ENCODE data around the gene SLC17A1. TPM values are rescaled to one million over a fixed set of nuclear protein-coding genes. Genes with fewer than 3 reads are reported as not detected.

Gene SLC17A1
- total RNA-seq, 2 donors from 2014 or later = not detected

GRCh38 chr6:25804804-25805203 is 27.0 kb downstream of the SLC17A1 start:
- DNase-seq (ENCODE audit: low spot score) = no peak
- H3K4me3 Mint-ChIP-seq = no peak overlapping the region
- peaks cover 25 to 43% of the 10 kb centered on the region in 2 donors for H3K27me3 Mint-ChIP-seq
- no peak for ATAC-seq
- H3K4me1 Mint-ChIP-seq (ENCODE audit: low read depth in 2 of 2) = no peaks in the 10 kb centered on the region
- no peaks in the 10 kb centered on the region for H3K36me3 Mint-ChIP-seq
- no peak overlapping the region for H3K27ac Mint-ChIP-seq
- H3K9me3 Mint-ChIP-seq = no peaks in the 10 kb centered on the region

- Mint-ChIP-seq H3K9me3 (no peaks in the 10 kb centered on the region), H3K27ac (no peak overlapping the region), H3K27me3 (peaks cover 33 to 49% of the 10 kb centered on the region in 2 donors), H3K36me3 (no peaks in the 10 kb centered on the region), H3K4me3 (no peak overlapping the region), H3K4me1 (ENCODE audit: low read depth in 2 of 2) (no peaks in the 10 kb centered on the region)
- ATAC-seq = no peak
- no peak for DNase-seq (ENCODE audit: low spot score)
These were observed 30.4 kb downstream of the SLC17A1 start for GRCh38 chr6:25801436-25801835.

- Mint-ChIP-seq H3K4me3 (no peak overlapping the region), H3K27me3 (peaks cover 19 to 20% of the 10 kb centered on the region in 2 donors), H3K36me3 (no peaks in the 10 kb centered on the region), H3K27ac (no peak overlapping the region), H3K4me1 (ENCODE audit: low read depth in 2 of 2) (no peaks in the 10 kb centered on the region), H3K9me3 (no peaks in the 10 kb centered on the region)
- ATAC-seq (no peak), DNase-seq (ENCODE audit: low spot score) (no peak)
These were observed 37.1 kb downstream of the SLC17A1 start for GRCh38 chr6:25794784-25795183.

- no peak overlapping the region for H3K27ac Mint-ChIP-seq
- H3K4me3 Mint-ChIP-seq = no peak overlapping the region
- H3K27me3 Mint-ChIP-seq = peaks cover 16 to 20% of the 10 kb centered on the region in 2 donors
- no peak for DNase-seq (ENCODE audit: low spot score)
- H3K9me3 Mint-ChIP-seq = no peaks in the 10 kb centered on the region
- no peaks in the 10 kb centered on the region for H3K36me3 Mint-ChIP-seq
- H3K4me1 Mint-ChIP-seq (ENCODE audit: low read depth in 2 of 2) = no peaks in the 10 kb centered on the region
- no peak for ATAC-seq
These were observed 37.9 kb downstream of the SLC17A1 start for GRCh38 chr6:25793970-25794369.

GRCh38 chr6:25792016-25792415 is 39.8 kb downstream of the SLC17A1 start:
- H3K4me1 Mint-ChIP-seq (ENCODE audit: low read depth in 2 of 2) = no peaks in the 10 kb centered on the region
- H3K36me3 Mint-ChIP-seq = no peaks in the 10 kb centered on the region
- ATAC-seq = no peak

DNA sequence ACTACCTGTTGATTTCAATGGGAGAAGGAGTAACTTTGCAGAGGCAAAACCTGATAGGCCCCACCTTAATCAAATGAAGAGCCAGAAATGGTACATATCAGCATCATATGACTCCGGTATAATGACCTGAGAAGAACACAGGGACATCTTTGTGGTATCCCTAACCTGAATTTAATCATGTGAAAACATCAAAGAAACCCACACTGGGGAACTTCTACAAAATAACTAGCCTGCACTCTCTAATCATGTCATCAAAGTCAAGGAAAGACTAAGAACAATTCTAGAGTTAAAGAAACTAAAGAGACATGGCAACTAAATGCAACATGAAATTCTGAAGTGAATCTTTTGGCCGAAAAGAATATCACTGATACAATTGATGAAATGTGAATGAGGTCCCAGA is 42.4 kb downstream of the SLC17A1 start:
- Mint-ChIP-seq H3K9me3 (no peaks in the 10 kb centered on the region), H3K27me3 (peaks cover 0 to 13% of the 10 kb centered on the region in 2 donors), H3K4me1 (ENCODE audit: low read depth in 2 of 2) (no peaks in the 10 kb centered on the region), H3K4me3 (no peak overlapping the region), H3K36me3 (no peaks in the 10 kb centered on the region), H3K27ac (no peak overlapping the region)
- no peak for DNase-seq (ENCODE audit: low spot score)
- no peak for ATAC-seq

More at GRCh38 chr6:25792016-25792415, 39.8 kb downstream of the SLC17A1 start:
- no peak for DNase-seq (ENCODE audit: low spot score)
- H3K27ac Mint-ChIP-seq = no peak overlapping the region
- H3K9me3 Mint-ChIP-seq = no peaks in the 10 kb centered on the region
- H3K27me3 Mint-ChIP-seq = peaks cover 8 to 12% of the 10 kb centered on the region in 2 donors
- H3K4me3 Mint-ChIP-seq = no peak overlapping the region

DNA sequence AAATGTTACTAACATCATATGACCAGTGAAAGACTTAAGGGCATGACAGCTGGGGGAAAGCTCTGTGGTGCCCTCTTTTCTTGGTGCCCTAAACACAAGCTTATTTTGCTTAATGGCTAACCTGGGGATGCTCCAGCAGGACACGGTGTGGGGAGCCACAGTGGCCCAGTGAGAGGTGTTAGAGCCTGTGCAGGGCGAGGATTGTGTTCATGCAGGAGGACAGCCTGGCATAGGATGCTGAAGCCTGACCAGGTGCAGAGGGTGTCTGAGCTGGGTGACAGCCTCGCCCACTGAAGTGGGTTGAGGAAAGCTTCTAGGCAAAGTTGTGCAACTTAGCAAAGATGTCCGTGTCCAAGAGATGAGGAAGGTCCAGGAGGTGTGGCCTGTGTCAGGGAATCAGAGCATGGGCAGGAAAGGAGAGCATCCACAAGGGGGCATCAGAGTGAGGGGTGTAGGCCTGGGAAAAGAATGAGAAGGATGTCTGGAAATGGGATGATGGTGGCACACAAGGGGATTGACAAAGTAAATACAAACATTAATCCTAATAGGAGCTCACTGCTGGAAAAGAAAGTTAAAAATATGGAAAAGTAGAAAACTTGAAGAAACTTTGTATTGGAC is 43.4 kb downstream of the SLC17A1 start:
- Mint-ChIP-seq H3K27me3 (peaks cover 0 to 16% of the 10 kb centered on the region in 2 donors), H3K9me3 (no peaks in the 10 kb centered on the region), H3K27ac (no peak overlapping the region), H3K4me3 (no peak overlapping the region), H3K36me3 (no peaks in the 10 kb centered on the region), H3K4me1 (ENCODE audit: low read depth in 2 of 2) (no peaks in the 10 kb centered on the region)
- ATAC-seq (peak; percentile 51 to 61), DNase-seq (ENCODE audit: low spot score) (no peak)

DNA sequence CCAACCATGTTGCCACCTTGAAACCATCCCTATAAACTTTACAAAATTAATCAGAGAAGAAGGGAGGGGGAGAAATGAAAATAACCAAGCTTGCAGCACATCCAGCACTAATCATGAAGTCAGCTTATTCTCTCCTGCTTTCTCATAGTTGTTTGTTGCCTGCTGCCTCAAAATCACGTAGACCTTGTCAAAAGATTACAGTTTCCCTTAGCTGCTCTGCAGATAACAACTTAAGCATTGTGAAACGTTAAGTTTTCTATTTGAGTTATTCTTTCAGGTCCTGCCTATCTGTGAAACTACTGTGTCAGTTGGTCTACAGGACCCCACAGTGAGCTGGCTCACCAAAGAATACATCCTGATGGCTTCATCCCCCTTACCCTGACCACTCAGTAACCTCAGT is 44.4 kb downstream of the SLC17A1 start:
- Mint-ChIP-seq H3K27ac (no peak overlapping the region), H3K27me3 (peaks cover 0 to 13% of the 10 kb centered on the region in 2 donors), H3K9me3 (no peaks in the 10 kb centered on the region), H3K4me1 (ENCODE audit: low read depth in 2 of 2) (no peaks in the 10 kb centered on the region), H3K36me3 (no peaks in the 10 kb centered on the region), H3K4me3 (no peak overlapping the region)
- no peak for DNase-seq (ENCODE audit: low spot score)
- no peak for ATAC-seq

- Mint-ChIP-seq H3K4me3 (no peak overlapping the region), H3K36me3 (no peaks in the 10 kb centered on the region), H3K27me3 (peaks cover 7 to 16% of the 10 kb centered on the region in 2 donors), H3K9me3 (no peaks in the 10 kb centered on the region), H3K4me1 (ENCODE audit: low read depth in 2 of 2) (peaks cover 0 to 16% of the 10 kb centered on the region in 2 donors), H3K27ac (no peak overlapping the region)
- no peak for DNase-seq (ENCODE audit: low spot score)
- ATAC-seq = no peak
These were observed 50.7 kb downstream of the SLC17A1 start for GRCh38 chr6:25781134-25781533.

DNA sequence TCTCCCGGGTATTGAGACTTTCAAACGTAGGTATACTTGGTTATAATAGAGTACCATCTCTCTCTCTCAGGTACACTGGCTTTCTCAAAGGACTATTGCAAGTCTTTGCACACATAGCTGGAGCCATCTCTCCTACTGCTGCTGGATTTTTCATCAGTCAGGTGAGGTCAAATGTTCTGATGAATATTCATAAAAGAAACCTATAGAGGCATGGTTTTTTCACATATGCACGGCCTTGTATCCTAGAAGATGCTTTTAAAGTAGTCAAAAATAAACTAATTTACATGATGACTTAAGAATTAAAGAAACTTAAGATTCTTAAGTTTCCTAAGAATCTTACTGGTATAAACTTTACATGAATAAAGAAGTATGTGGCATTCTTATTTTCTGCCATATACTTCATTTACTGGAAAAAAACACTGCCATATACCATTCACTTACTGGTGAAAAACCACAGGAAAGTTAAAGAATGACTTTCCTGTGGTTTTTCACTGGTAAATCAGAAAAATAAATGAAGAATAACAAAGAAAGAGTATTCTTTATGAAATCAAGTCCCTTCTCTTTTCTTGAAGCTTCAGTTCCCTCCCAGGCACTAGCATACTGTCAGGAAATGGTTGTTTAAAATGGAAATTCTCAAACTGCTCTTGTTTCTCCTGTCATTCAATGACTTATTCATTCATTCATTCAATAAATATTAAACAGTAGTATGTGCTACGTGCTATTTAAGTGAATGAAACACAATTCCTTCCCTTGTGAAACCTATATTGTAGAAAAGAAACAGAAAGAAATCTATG is 53.8 kb downstream of the SLC17A1 start:
- Mint-ChIP-seq H3K27me3 (peaks cover 13 to 21% of the 10 kb centered on the region in 2 donors), H3K4me3 (peak overlapping the region; percentile 34), H3K4me1 (ENCODE audit: low read depth in 2 of 2) (peaks cover 0 to 16% of the 10 kb centered on the region in 2 donors), H3K9me3 (no peaks in the 10 kb centered on the region), H3K36me3 (no peaks in the 10 kb centered on the region), H3K27ac (no peak overlapping the region)
- DNase-seq (ENCODE audit: low spot score) = no peak
- ATAC-seq = no peak

DNA sequence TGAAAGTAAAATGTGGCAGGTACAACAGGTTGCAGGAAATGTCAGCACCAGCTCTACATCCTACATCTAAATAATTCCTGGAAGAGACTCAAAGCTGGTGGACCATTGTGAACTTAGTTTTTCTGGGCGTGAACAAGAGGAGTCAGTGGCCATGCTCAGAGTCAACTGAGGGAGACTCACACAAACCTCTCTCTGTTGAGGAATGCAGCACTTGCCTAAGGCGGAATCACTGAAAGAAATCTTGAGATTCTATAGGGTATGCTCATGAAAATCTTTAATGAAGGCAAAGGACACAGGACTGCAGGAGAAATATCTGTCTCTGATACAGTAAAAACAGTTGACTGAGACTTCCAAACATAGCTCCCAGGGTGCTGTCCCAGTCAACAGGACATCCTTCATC is 54.8 kb downstream of the SLC17A1 start:
- Mint-ChIP-seq H3K36me3 (no peaks in the 10 kb centered on the region), H3K27ac (no peak overlapping the region), H3K4me1 (ENCODE audit: low read depth in 2 of 2) (peaks cover 0 to 16% of the 10 kb centered on the region in 2 donors), H3K27me3 (peaks cover 13 to 21% of the 10 kb centered on the region in 2 donors), H3K9me3 (no peaks in the 10 kb centered on the region), H3K4me3 (no peak overlapping the region)
- DNase-seq (ENCODE audit: low spot score) = no peak
- ATAC-seq = no peak

GRCh38 chr6:25774120-25774715 is 57.6 kb downstream of the SLC17A1 start:
- Mint-ChIP-seq H3K36me3 (no peaks in the 10 kb centered on the region), H3K27ac (no peak overlapping the region), H3K9me3 (no peaks in the 10 kb centered on the region), H3K4me1 (ENCODE audit: low read depth in 2 of 2) (peaks cover 0 to 16% of the 10 kb centered on the region in 2 donors), H3K27me3 (peaks cover 25 to 27% of the 10 kb centered on the region in 2 donors), H3K4me3 (no peak overlapping the region)
- ATAC-seq (no peak), DNase-seq (ENCODE audit: low spot score) (no peak)

- Mint-ChIP-seq H3K27me3 (peaks cover 34 to 38% of the 10 kb centered on the region in 2 donors), H3K4me1 (ENCODE audit: low read depth in 2 of 2) (no peaks in the 10 kb centered on the region), H3K27ac (no peak overlapping the region), H3K36me3 (no peaks in the 10 kb centered on the region), H3K4me3 (no peak overlapping the region), H3K9me3 (no peaks in the 10 kb centered on the region)
- ATAC-seq (no peak), DNase-seq (ENCODE audit: low spot score) (no peak)
These were observed 61.9 kb downstream of the SLC17A1 start for GRCh38 chr6:25769983-25770382.

DNA sequence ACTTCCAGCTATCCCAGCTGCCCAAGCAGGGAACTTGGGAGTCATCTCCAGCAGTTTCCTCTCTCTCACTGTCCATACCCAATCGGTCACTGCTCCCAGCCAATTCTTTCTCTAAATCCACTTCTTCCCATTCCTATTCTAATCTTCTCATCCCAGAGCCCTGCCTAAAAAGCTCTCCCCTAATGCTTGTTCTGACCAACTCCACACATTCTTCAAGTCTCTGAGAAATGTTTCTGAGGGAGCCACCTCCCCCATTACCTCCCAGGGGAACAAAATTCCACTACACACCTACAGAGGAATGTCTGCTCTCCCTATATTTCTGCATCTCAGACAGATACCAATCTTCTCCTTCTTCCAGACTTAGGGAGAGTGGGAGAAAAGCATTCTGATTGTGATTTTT is 63.3 kb downstream of the SLC17A1 start:
- DNase-seq (ENCODE audit: low spot score) (no peak), ATAC-seq (no peak)
- H3K27ac Mint-ChIP-seq = no peak overlapping the region
- H3K27me3 Mint-ChIP-seq = peaks cover 34 to 39% of the 10 kb centered on the region in 2 donors
- no peaks in the 10 kb centered on the region for H3K36me3 Mint-ChIP-seq
- H3K4me1 Mint-ChIP-seq (ENCODE audit: low read depth in 2 of 2) = no peaks in the 10 kb centered on the region
- H3K4me3 Mint-ChIP-seq = no peak overlapping the region
- no peaks in the 10 kb centered on the region for H3K9me3 Mint-ChIP-seq
